ENCODE measurements around the gene CFAP61. TPM values are rescaled to one million over a fixed set of nuclear protein-coding genes. Genes with fewer than 3 reads are reported as not detected.

Gene CFAP61
- total RNA-seq, 1 donor from 2014 or later: 8.6 TPM

GRCh38 chr20:20407891-20408805, 355.8 kb downstream of the CFAP61 start:
- H3K4me3 ChIP-seq: no peak overlapping the region
- H3K27me3 ChIP-seq (ENCODE audit: low read depth): no peaks in the 10 kb centered on the region
- DNase-seq: no peak
- no peak for TF ChIP-seq CTCF (IDR thresholded peaks at IDR 0.05)
- H3K36me3 ChIP-seq: peaks cover 25% of the 10 kb centered on the region
- intact Hi-C loops (cut with DNase I): no loop called here
- no peak for ATAC-seq
- no peak overlapping the region for H3K27ac ChIP-seq
- H3K4me1 ChIP-seq: no peaks in the 10 kb centered on the region
- H3K9me3 ChIP-seq: no peaks in the 10 kb centered on the region

- intact Hi-C loops (cut with DNase I): no loop called here
- Histone ChIP-seq H3K4me1 (no peaks in the 10 kb centered on the region), H3K27ac (no peak overlapping the region), H3K36me3 (peaks cover 14% of the 10 kb centered on the region), H3K4me3 (no peak overlapping the region), H3K9me3 (no peaks in the 10 kb centered on the region), H3K27me3 (ENCODE audit: low read depth) (no peaks in the 10 kb centered on the region)
- no peak for DNase-seq
- TF ChIP-seq CTCF (IDR thresholded peaks at IDR 0.05): no peak
- ATAC-seq: no peak
Measured at GRCh38 chr20:20409331-20409730, 357.0 kb downstream of the CFAP61 start.

Other genes with a start within 250 kb of the CFAP61 start
- gene NAA20, start 35.2 kb upstream of the CFAP61 start, total RNA-seq: 69.8 TPM
- gene CRNKL1, start 66 bp upstream of the CFAP61 start, total RNA-seq: 20.4 TPM

Measured in lower lobe of right lung (tissue), 2 donors.